HG03045 (cell line): ENCODE measurements around the gene ZNF837.

Source experiments
- ATAC-seq: cut with Tn5 transposase; IDR thresholded peaks from one replicate; pipeline ENCODE4 v1.9.1; 2021; ENCODE audit warnings: mild to moderate bottlenecking, moderate library complexity; ENCODE audit not compliant: unreplicated experiment

ZNF837 gene

DNA sequence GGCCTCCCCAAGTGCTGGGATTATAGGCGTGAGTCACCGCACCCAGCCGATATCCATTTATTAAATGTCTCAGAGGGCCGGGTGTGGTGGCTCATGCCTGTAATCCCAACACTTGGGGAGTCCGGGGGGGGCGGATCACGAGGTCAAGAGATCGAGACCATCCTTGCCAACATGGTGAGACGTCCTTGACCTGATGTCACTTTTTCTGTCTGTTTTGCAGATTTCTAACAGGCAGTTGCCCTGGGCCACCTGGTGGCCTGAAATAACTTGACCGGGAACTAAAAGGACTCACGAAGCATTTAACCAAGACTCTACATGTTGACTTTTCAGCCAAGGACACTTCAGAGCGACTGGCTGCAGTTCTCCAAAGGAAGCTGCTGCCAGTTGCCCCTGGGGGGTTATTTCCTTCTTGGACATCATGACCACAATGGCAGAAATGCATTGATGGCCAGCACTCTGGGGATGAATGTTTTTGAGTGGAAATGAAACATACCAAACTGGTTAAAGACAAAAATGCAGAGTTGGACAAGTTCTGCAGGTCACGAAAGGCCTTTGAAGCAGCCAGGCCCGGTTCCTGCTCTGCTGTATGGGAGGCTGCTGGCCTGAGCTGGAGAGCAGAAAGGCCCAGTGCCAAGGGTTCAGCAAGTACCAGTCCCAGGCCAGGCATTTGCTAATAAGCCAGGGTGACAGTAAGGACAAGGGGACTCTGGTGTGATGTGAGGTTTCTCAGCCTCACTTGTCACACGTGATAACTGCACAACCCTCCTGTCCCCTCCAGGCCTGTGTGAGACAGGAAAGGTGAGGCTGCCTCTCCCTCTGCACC is 8.3 kb downstream of the ZNF837 start:
- no peak for ATAC-seq

DNA sequence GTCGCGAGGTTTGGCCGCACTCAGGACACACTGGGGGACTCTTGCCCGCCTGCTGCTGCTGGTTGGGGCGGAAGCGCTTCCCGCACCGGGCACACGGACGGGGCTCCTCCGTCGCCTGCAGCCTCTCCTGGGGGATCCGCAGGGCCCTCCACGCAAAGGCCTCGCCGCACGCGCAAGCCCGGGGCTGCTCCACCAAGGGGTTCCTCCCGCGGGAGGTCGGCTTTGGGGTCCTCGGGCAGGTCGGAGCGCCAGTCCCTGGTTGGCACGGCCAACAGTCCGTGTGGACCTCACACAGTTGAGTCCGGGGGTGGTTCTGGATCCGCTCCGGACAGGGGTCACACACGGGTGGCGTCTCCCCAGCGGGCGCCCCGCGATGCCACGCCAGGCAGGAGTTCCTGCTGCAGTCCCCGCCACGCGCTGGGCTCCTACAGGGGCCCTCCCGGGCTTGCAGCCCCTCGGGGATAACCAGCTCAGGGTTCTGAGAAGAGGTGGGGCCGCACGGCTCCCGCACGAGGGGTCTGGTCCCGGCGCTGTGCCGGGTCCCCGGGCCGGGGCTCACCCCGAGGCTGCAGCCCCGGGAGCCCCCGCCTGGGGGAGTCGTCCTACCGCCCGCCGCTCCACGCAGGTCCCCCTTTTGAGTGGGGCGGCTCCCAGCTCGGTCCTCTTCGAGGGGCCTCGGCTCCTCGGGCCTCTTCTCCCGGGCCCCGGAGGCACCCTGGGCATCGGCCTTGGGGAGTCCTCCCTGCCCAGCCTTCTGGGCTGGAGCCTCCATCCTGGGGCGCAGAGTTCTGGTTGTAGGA is 12.1 kb downstream of the ZNF837 start:
- no peak for ATAC-seq

- ATAC-seq, result no peak
These were observed 13.0 kb downstream of the ZNF837 start for GRCh38 chr19:58367698-58368454.

DNA sequence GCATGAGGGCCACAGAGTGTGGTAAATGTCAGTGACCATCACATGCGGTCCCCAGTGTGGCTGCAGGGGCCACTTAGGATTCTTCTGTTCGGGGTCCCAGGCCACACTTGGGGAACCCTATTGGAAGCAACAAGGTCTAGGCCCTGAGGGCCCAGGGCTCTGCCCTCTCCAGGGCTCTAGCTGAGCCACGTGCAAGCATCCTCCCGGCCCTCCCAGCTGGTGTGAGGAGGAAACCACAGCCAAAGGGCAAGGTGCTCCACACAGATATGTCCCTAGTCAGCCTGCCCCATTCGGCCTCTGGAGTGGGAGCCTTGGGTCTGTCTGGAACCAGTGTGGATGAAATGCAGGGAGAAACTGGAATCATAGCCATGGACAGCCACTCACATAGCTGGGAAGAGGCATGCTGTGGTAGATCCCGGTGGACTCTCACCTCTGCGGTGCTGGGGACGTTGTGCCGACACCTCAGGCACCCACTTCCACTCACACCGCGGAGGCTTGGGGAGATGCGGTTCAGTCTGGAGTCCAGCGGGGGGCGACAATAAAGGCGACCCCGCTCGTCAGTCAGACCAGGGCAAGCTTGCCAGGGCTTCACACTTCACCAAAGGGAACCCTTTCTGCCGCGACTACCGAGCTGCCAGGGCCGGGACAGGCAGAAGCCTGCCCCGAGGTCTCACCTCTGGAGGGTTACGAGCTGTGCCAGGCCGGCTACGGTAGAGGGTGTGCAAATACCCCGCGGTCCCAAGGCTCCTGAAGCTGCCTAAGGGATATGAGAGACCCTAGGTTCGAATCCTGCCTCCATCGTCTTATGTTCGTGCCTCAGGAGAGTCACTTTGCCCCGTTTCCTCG is 14.0 kb downstream of the ZNF837 start:
- no peak for ATAC-seq

GRCh38 chr19:58364146-58364545 is 16.7 kb downstream of the ZNF837 start:
- ATAC-seq, result no peak

GRCh38 chr19:58362272-58362994 is 18.4 kb downstream of the ZNF837 start, which contains the start of gene ZNF497:
TSS of gene ZNF497 (minus strand) at chr19:58362751. CDS start at chr19:58357635, 5,116 bp downstream.
- peak; percentile 88 for ATAC-seq

GRCh38 chr19:58361900-58362271 is 18.9 kb downstream of the ZNF837 start:
- peak; percentile 2 for ATAC-seq

GRCh38 chr19:58357481-58358145 is 23.2 kb downstream of the ZNF837 start:
- no peak for ATAC-seq

- ATAC-seq, result no peak
These were observed 23.9 kb downstream of the ZNF837 start for GRCh38 chr19:58356766-58357480.

DNA sequence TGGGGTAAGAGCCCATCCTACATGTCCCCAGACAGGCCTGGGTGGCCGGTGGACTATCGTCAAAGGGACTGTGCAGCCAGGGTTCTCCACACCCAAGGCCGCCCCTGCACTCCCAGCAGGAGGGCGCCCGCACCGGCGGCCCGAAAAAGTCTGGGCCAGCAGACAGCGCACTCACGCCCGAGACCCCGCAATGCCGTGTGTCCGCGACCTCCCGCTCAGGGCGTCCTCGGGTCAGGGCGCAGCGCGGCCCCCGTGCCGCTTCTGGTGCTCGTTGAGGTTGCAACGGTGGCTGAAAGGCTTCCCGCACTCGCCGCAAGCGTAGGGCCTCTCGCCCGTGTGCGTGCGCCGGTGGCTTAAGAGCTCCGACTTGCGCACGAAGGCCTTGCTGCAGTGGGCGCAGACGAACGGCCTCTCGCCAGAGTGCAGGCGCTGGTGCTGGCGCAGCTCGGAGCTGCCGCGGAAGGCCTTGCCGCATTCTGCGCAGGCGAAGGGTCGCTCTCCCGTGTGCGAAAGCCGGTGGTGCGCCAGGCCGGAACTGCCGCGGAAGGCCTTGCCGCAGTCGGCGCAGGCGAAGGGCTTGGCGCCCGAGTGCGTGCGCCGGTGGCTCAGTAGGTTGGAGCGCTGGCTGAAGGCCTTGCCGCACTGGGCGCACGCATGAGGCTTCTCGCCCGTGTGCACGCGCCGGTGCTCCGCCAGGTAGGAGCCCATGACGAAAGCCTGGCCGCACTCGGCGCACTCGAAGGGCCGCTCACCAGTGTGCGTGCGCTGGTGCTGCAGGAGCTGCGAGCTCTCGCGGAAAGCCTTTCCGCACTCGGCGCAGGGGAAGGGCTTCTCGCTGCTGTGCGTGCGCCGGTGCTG is 24.7 kb downstream of the ZNF837 start:
- ATAC-seq, result no peak

DNA sequence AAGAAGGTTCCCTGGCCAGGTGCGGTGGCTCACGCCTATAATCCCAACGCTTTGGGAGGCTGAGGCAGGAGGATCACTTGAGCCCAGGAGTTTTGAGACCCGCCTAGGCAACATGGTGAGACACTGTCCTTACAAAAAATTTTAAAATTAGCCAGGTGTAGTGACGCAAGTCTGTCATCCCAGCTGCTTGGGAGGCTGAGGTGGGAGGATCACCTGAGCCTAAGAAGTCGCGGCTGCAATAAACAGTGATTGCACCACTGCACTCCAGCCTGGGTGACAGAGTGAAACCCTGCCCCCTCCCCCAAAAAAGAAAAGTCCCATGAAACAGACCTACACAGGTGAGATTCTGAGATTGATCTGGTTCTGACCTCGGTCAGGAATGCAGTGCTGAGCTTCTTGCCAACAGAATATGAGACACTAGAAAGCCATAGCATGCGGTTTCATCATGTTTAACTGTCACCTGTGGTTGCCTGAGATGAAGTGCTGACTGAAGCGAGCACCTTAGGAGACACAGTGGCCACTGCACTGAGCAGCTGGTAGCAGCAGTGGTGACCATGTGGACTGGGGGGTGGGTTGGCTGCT is 25.5 kb downstream of the ZNF837 start:
- no peak for ATAC-seq

GRCh38 chr19:58354478-58355030 is 26.3 kb downstream of the ZNF837 start:
- no peak for ATAC-seq

DNA sequence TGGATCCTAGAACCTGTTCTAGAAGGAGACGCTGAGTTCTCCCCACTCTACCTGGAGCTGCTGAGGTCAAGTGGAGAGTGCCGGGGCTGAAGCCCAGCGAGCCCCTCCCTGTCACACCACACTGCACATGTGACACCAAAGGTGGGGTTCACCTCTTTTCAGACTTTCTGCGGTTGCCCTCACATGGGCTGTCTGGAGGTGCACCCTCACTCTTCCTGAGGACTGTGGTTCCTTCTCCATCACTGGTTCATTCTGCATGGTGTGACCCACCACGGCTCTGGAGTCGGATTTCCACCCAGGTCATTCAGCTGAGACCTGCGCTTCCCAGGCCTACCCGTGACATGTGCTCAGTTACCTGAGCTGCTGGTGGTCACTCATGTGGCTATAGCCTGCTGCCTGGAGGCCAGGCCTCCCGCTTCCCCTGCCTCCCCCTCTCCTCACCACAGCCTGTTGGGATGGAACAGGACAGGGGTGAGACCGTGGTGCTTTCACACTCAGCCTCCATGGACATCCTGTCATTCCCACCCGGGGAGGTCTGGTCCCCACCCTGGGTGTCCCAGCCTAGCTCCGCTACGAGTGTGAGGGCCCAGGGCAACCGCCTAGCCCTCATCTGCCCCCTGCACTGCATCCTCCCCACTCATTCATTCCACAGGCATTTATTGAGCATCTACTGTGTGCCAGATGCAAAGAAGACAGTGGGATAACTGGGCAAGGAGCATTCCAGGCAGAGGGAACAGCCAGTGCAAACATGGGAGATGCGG is 26.9 kb downstream of the ZNF837 start:
- ATAC-seq, result no peak

DNA sequence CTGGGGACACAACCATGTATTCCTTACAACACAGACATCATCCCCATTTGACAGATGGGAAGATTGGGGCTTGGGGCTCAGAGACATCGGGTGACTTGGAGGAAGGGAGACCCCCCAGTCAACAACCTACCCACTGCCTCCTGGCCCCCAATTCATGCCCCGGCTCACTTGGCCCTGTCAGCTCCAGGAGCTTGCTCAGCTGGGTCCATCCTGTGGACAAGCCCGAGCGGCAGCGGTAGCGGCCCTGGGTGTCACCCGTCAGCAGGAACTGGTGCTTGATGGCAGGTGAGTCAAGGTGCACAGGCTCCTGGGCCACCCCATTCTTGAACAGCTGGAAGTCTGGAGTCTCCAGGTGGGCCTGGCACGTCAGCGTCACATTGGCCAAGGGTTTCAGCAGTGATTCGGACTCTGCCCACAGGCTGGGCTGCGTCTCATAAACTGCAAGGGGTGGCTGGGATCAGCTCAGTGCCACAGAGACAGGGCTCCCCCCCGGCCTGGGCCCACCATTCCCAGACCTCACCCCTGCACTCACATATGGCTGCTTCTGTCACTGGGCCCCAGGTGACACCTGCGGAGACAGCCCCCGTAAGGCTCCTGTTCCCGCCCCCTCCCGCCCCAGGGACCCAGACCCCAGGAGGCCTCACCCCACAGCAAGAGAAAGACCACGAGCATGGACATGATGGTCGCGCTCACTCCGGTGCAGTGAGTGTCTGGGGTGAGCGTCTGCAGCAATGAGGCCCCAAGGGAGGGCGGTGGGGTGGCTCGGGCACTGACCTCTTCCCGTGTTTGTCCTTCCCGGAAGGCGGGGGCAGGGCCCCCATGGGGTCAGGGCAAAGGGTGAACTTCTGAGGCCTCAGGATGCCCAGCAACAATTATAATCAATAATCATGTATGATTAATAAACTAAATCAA is 27.8 kb downstream of the ZNF837 start, which contains the start of gene A1BG:
TSS of gene A1BG (minus strand) at position 733 of the 912 bp plus-strand sequence. CDS start at position 678, 55 bp downstream.
- no peak for ATAC-seq
